ENCODE results near the gene MYBPH.

GRCh38 chr1:203188686-203189232 lies 13.1 kb upstream of the MYBPH start:
- TF ChIP-seq, protein P1, sequence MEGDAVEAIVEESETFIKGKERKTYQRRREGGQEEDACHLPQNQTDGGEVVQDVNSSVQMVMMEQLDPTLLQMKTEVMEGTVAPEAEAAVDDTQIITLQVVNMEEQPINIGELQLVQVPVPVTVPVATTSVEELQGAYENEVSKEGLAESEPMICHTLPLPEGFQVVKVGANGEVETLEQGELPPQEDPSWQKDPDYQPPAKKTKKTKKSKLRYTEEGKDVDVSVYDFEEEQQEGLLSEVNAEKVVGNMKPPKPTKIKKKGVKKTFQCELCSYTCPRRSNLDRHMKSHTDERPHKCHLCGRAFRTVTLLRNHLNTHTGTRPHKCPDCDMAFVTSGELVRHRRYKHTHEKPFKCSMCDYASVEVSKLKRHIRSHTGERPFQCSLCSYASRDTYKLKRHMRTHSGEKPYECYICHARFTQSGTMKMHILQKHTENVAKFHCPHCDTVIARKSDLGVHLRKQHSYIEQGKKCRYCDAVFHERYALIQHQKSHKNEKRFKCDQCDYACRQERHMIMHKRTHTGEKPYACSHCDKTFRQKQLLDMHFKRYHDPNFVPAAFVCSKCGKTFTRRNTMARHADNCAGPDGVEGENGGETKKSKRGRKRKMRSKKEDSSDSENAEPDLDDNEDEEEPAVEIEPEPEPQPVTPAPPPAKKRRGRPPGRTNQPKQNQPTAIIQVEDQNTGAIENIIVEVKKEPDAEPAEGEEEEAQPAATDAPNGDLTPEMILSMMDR (IDR thresholded peaks at IDR 0.05) = no peak
- TF ChIP-seq ZFX (IDR thresholded peaks at IDR 0.05; ENCODE audit: borderline replicate concordance) = no peak
